ENCODE measurements around the gene DIO3. TPM values are rescaled to one million over a fixed set of nuclear protein-coding genes. Genes with fewer than 3 reads are reported as not detected.

DIO3 gene
- total RNA-seq, 1 experiment from 2014 or later, result not detected

- peaks cover 2% of the 10 kb centered on the region for H3K9me3 ChIP-seq (ENCODE audit: control insufficient read depth, low read depth, low read length)
- H3K27me3 ChIP-seq (ENCODE audit: insufficient read depth, low read length), result peaks cover 57% of the 10 kb centered on the region
- Mint-ChIP-seq H3K9me3 (peaks cover 10 to 11% of the 10 kb centered on the region in 2 experiments), H3K4me3 (no peak overlapping the region), H3K27ac (no peak overlapping the region), H3K36me3 (ENCODE audit: insufficient read depth in 1 of 3, low read depth in 3 of 3) (peaks cover 2 to 4% (median 3%) of the 10 kb centered on the region in 3 experiments; a peak in 4 of 7 replicates), H3K27me3 (ENCODE audit: low read depth) (peaks cover 94% of the 10 kb centered on the region), H3K4me1 (peaks cover 15 to 30% of the 10 kb centered on the region in 2 experiments)
- no peak overlapping the region for H4K91ac ChIP-seq (ENCODE audit: insufficient read length, low read depth, low read length)
- H3K4me2 ChIP-seq (ENCODE audit: insufficient read depth, insufficient read length, low read length), result no peak overlapping the region
- H2BK12ac ChIP-seq (ENCODE audit: insufficient read length, low read depth, low read length), result no peak overlapping the region
- H3K79me2 ChIP-seq (ENCODE audit: insufficient read depth, low read length), result no peaks in the 10 kb centered on the region
- DNase-seq, result no peak
- no peak overlapping the region for H3K18ac ChIP-seq (ENCODE audit: insufficient read length, low read depth, low read length)
- H3K23me2 ChIP-seq (ENCODE audit: insufficient read length, low read depth, low read length, poor library complexity, severe bottlenecking), result peaks cover 11% of the 10 kb centered on the region
- no peak for TF ChIP-seq CTCF (conservative IDR thresholded peaks at IDR 0.05)
- no peak overlapping the region for H2AK5ac ChIP-seq (ENCODE audit: insufficient read length, low read length)
- no peak overlapping the region for H3K27ac ChIP-seq (ENCODE audit: insufficient read length, low read depth, low read length)
- no peak overlapping the region for H2AFZ ChIP-seq (ENCODE audit: low read length)
- H2BK120ac ChIP-seq (ENCODE audit: low read depth, low read length, poor library complexity, severe bottlenecking), result no peak overlapping the region
- no peak overlapping the region for H2BK5ac ChIP-seq (ENCODE audit: insufficient read length, low read length)
- H3K56ac ChIP-seq (ENCODE audit: insufficient read length, low read depth, low read length), result no peak overlapping the region
- H3T11ph ChIP-seq (ENCODE audit: low read length), result no peak overlapping the region
- no peak overlapping the region for H2BK15ac ChIP-seq (ENCODE audit: low read depth, low read length)
- no peak overlapping the region for H2BK20ac ChIP-seq (ENCODE audit: low read depth, low read length, poor library complexity, severe bottlenecking)
- peaks cover 2% of the 10 kb centered on the region for H4K20me1 ChIP-seq (ENCODE audit: control insufficient read depth, insufficient read depth, insufficient read length)
- H3K4ac ChIP-seq (ENCODE audit: low read depth, low read length), result no peak overlapping the region
- WGBS (ENCODE audit: extremely low coverage, insufficient read length, low lambda C conversion rate), result no CpG with 5 or more reads among the region's 5 CpGs
- H3K79me1 ChIP-seq (ENCODE audit: insufficient read depth, low read depth, low read length, poor library complexity, severe bottlenecking), result no peaks in the 10 kb centered on the region
- H3K23ac ChIP-seq (ENCODE audit: insufficient read length, low read depth, low read length), result no peak overlapping the region
- H3K14ac ChIP-seq (ENCODE audit: insufficient read depth, low read length), result no peak overlapping the region
- H3K4me1 ChIP-seq (ENCODE audit: insufficient read depth, low read length), result no peaks in the 10 kb centered on the region
- H3K9ac ChIP-seq (ENCODE audit: extremely low read depth, insufficient read length, low read length), result no peak overlapping the region
- no peak overlapping the region for H4K8ac ChIP-seq (replicated peaks; ENCODE audit: insufficient read length, low read depth, low read length)
- H4K5ac ChIP-seq (ENCODE audit: insufficient read length, low read depth, low read length), result no peak overlapping the region
Observed at GRCh38 chr14:101567252-101567651, 6.0 kb downstream of the DIO3 start.

All from H9 (cell line).